Gastroesophageal sphincter (tissue), 4 donors: ENCODE results near the gene C6orf89. TPM values are rescaled to one million over a fixed set of nuclear protein-coding genes. Genes with fewer than 3 reads are reported as not detected.
"Not testable (repeated sequence)": the region's sequence is repeated elsewhere in the genome, so short reads cannot be mapped to it uniquely, and the experiment has no call there.

ENCODE experiments used
- ATAC-seq: fragments of 150-250 bp; one replicate; pipeline ENCODE4 v1.9.1; 2016; ENCODE audit warnings: mild to moderate bottlenecking, moderate library complexity
- H3K27ac ChIP-seq, 4 donors: fragments of 200-600 bp; sonication (generic) in 3 of 4; 1 replicate in 3 of 4; 2 replicates in 1 of 4; pipeline ENCODE4 v1.5.1; 2016 to 2019
- H3K27me3 ChIP-seq: fragments of 200-600 bp; sonication (generic); one replicate; pipeline ENCODE4 v1.5.1; 2019
- H3K36me3 ChIP-seq, 2 donors: fragments of 200-600 bp; sonication (generic); one replicate each; pipeline ENCODE4 v1.5.1; 2019; ENCODE audit warnings: control low read depth in 1 of 2
- H3K4me1 ChIP-seq, 3 donors: fragments of 200-600 bp; sonication (generic); 1 replicate in 2 of 3; 2 replicates in 1 of 3; pipeline ENCODE4 v1.5.1; 2016 to 2019; ENCODE audit warnings: control low read depth in 2 of 3
- H3K4me3 ChIP-seq, 2 donors: fragments of 200-600 bp; sonication (generic); one replicate each; pipeline ENCODE4 v1.5.1; 2019; ENCODE audit warnings: mild to moderate bottlenecking in 1 of 2, moderate library complexity in 1 of 2
- H3K9me3 ChIP-seq, 3 donors: fragments of 200-600 bp; sonication (generic); one replicate each; pipeline ENCODE4 v1.5.1; 2017 to 2019; ENCODE audit warnings: control low read depth in 2 of 3
- CTCF ChIP-seq, 4 experiments: fragments of 200-600 bp in 2 of 4; fragments of 450-650 bp in 2 of 4; sonication (generic) in 1 of 4; IDR thresholded peaks; one replicate each; pipeline ENCODE4 v1.5.1; 2017 to 2019; ENCODE audit warnings: antibody characterized with exemption in 4 of 4, mild to moderate bottlenecking in 2 of 4, moderate library complexity in 2 of 4
- EP300 ChIP-seq: sonication (generic); formaldehyde crosslinking; IDR thresholded peaks from one replicate; pipeline ENCODE4 v1.6.1; 2017; ENCODE audit warnings: antibody characterized with exemption, mild to moderate bottlenecking
- POLR2A ChIP-seq, 2 donors: fragments of 450-650 bp; IDR thresholded peaks; one replicate each; pipeline ENCODE4 v1.6.1; 2017; ENCODE audit warnings: antibody characterized with exemption in 2 of 2, mild to moderate bottlenecking in 2 of 2, moderate library complexity in 1 of 2
- POLR2AphosphoS5 ChIP-seq: sonication (generic); formaldehyde crosslinking; IDR thresholded peaks from one replicate; pipeline ENCODE4 v1.6.1; 2017; ENCODE audit warnings: antibody characterized with exemption
- WGBS, 2 donors: methylation state at CpG; one replicate each; pipeline ENCODE4 v1.1.5; 2018; ENCODE audit warnings: low coverage in 1 of 2; 5-methylcytosine and 5-hydroxymethylcytosine counted together
- total RNA-seq, 4 donors: library from RNA; depleted of rRNA; stranded (reverse); fragments of >200 nt; gene quantifications; one replicate each; pipeline ENCODE4 v1.1.0, GENCODE V29; 2016

The C6orf89 gene
- total RNA-seq, 4 donors from 2014 or later: 62.1 to 73.8 (median 69.8) TPM

DNA sequence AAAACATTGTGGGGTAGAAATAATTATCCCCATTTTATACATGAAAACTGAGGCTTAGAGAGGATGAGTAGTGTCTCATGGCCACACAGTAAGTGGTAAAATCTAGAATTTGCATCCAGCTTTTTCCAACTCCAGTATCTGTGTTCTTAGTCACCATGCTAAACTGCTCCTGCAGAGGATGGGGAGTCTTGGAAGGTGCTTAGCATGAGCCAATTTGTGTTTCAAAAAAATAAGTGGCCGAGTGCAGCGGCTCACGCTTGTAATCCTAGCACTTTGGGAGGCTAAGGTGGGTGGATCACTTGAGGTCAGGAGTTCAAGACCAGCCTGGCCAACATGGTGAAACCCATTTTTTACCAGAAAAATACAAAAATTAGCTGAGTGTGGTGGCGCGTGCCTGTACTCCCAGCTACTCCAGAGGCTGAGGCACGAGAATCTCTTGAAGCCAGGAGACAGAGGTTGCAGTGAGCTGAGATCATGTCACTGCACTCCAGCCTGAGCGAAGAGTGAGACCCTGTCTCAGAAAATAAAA lies 2.4 kb downstream of the C6orf89 start:
- Histone ChIP-seq H3K27ac (no peak overlapping the region), H3K4me3 (no peak overlapping the region), H3K9me3 (no peaks in the 10 kb centered on the region), H3K36me3 (peaks cover 0 to 11% of the 10 kb centered on the region in 2 donors), H3K27me3 (no peaks in the 10 kb centered on the region), H3K4me1 (peaks cover 0 to 49% (median 12%) of the 10 kb centered on the region in 3 donors)
- ATAC-seq: no peak
- TF ChIP-seq EP300 (no peak), CTCF (IDR thresholded peaks at IDR 0.05) (no peak), POLR2A (IDR thresholded peaks at IDR 0.05) (no peak), POLR2AphosphoS5 (no peak)
- WGBS, 2 donors: 87 to 93% methylated on average over 5 to 6 of the region's 7 CpGs

DNA sequence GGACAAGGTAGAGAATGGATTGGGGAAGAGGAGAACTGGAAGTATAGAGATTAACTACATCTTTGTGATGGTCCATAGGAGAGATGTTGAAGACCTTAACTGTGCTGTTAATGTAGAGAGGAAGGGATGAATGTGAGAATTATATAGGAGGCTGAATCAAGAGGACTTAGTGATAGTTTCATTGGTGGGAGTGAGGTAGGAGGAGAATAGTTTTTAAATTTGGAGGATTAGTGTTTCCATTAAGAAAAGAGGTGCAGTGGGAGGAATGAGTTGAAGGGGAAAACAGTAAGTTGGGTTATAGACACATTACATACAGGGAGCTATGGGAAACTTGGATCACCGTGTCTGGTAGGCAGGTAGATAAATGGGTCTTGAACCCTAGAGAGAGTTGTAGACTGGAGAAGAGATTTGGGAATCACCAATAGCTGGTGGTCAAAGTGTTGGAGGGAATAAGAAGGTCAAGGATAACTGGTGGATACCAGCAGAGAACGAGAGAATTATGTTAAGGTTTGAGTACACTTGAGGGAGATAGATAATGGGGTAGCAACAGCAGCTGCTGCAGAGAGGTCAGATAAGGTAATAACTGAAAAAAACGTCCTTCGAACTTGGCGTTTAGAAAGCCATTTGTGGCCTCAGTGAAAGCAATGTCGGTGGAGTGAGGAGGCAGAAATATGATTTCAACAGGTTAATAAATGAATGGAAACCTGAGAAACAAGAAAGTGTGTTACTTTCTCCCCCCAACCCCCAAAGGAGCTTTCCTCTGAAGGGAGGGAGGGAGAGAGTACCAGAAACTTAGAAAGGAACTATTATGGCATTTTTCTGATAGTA lies 3.1 kb downstream of the C6orf89 start:
- ATAC-seq: no peak
- Histone ChIP-seq H3K27ac (peak overlapping the region in 1 of 4 donors; percentile 1), H3K27me3 (no peaks in the 10 kb centered on the region), H3K4me3 (no peak overlapping the region), H3K36me3 (peaks cover 0 to 11% of the 10 kb centered on the region in 2 donors), H3K4me1 (peaks cover 0 to 55% (median 12%) of the 10 kb centered on the region in 3 donors), H3K9me3 (no peaks in the 10 kb centered on the region)
- TF ChIP-seq CTCF (IDR thresholded peaks at IDR 0.05) (no peak), POLR2AphosphoS5 (no peak), POLR2A (IDR thresholded peaks at IDR 0.05) (no peak), EP300 (no peak)
- 30 to 66% methylated on average over 6 of the region's 6 CpGs for WGBS, 2 donors

GRCh38 chr6:36890112-36890663 lies 4.4 kb downstream of the C6orf89 start:
- H3K36me3 ChIP-seq: peaks cover 0 to 23% of the 10 kb centered on the region in 2 donors
- no peak overlapping the region for H3K27ac ChIP-seq
- no peak for ATAC-seq
- TF ChIP-seq POLR2A (IDR thresholded peaks at IDR 0.05) (no peak), POLR2AphosphoS5 (no peak), CTCF (IDR thresholded peaks at IDR 0.05) (no peak), EP300 (no peak)
- peaks cover 0 to 64% (median 11%) of the 10 kb centered on the region in 3 donors for H3K4me1 ChIP-seq
- 87 to 91% methylated on average over 3 of the region's 3 CpGs for WGBS, 2 donors
- H3K9me3 ChIP-seq: no peaks in the 10 kb centered on the region
- no peaks in the 10 kb centered on the region for H3K27me3 ChIP-seq
- no peak overlapping the region for H3K4me3 ChIP-seq

DNA sequence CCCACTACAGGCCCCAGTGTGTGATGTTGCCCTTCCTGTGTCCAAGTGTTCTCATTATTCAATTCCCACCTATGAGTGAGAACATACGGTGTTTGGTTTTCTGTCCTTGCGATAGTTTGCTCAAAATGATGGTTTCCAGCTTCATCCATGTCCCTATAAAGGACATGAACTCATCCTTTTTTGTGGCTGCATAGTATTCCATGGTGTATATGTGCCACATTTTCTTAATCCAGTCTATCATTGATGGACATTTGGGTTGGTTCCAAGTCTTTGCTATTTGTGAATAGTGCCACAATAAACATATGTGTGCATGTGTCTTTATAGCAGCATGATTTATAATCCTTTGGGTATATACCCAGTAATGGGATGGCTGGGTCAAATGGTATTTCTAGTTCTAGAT lies 5.4 kb downstream of the C6orf89 start:
- WGBS, 2 donors: 92% methylated on average over 2 of the region's 2 CpGs; no CpG with 5 or more reads in 1 of the 2 donors

DNA sequence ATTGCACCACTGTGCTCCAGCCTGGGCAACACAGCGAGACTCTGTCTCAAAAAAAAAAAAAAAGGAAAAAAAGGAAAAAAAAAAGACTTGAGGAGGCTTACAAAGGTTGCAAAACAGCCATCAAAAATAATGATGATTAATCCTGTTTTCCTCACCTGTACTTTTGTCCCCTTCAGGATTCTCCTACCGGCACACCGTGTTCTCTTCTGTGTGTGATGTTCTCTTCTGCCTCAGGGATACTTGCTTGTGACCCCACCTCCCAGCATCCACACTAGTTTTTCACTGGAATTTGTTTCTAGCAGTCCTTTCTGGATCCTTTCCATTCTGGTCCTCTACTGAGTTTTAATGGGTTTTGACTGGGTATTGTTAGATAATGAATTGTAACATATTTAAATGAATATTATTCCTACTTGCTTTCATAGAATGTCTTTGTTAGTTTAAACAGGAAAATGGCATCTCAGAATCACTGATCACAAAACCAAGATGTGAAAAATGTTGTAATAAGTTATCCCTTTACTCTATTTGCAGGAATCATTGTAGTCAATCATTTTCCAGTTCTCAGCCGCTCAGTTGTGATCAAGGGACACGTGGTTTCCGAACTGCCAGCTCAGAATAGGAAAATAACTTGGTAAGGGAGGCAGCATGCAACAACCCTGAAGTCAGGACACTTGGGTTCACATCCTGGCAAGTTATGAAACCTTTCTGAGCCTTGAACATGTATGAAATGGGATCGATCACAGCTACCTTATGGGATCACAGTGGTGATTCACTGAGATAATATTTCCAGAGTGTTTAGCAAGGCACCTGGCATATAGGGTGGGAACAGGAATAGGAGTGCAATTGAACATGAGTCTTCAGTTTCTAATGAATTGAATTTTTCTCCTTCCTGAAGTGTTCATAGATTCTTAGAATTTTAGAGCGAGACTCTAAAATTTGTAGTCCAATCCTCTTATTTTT lies 8.5 kb downstream of the C6orf89 start:
- peaks cover 0 to 50% of the 10 kb centered on the region in 2 donors for H3K36me3 ChIP-seq
- H3K27me3 ChIP-seq: no peaks in the 10 kb centered on the region
- H3K9me3 ChIP-seq: no peaks in the 10 kb centered on the region
- peak overlapping the region in 3 of 4 donors; percentile 29 to 56 (median 29) for H3K27ac ChIP-seq
- peak; percentile 53 for ATAC-seq
- WGBS, 2 donors: 91 to 92% methylated on average over 7 to 8 of the region's 8 CpGs
- TF ChIP-seq POLR2AphosphoS5 (no peak), CTCF (IDR thresholded peaks at IDR 0.05) (no peak), EP300 (no peak), POLR2A (IDR thresholded peaks at IDR 0.05) (no peak)
- no peak overlapping the region for H3K4me3 ChIP-seq
- H3K4me1 ChIP-seq: peaks cover 0 to 28% (median 0%) of the 10 kb centered on the region in 3 donors

More for the DNA sequence above, 5.4 kb downstream of the C6orf89 start:
- H3K27me3 ChIP-seq, H3K27ac ChIP-seq, H3K9me3 ChIP-seq, ATAC-seq, H3K4me3 ChIP-seq: not testable (repeated sequence)
- Histone ChIP-seq H3K36me3 (peaks cover 0 to 33% of the 10 kb centered on the region in 2 donors), H3K4me1 (peaks cover 0 to 59% (median 7%) of the 10 kb centered on the region in 3 donors)
